Activated CD4-positive, alpha-beta T cell treated with anti-CD3 and anti-CD28 coated beads for 1 hour (primary cell): ENCODE data around the gene TSHR.

Experiments used
- DNase-seq: peaks from one replicate; pipeline ENCODE4 v3.0.0-alpha.2; 2020

Gene TSHR

DNA sequence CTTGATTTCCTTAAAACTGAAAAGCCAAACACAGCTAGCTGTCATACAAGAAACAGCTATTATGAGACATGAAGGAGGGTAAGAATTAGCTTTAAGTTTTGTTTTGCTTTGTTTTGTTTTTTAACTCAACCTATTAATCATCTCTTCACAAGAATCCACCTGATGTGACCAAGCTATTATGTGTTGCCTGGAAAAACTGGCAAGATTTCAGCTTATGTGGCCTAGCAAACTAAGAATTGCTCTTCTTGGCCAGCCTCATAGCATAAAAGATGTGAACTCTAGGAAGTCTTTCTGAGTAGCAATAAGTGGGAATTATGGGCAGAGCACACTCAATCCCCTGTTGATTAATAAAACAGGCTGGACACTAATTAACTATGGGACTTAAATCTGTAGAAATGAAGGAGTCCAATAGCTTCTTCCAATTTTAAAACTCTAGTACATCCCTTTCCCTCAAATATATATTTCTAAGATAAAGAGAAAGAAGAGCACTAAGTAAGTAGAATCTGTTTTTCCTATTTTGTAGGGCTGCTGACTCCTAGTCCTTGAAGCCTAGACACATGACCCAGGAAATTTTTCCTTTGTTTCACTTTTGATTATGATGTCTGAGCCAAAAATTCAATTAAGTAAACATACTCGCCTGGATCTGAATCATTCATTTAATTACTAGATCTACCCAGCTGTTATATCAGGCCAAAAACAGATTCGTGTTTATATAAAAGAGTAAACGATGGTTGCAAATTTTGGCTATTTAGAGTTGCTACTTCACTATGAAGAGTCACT, 189.6 kb downstream of the TSHR start:
- DNase-seq, result no peak

DNA sequence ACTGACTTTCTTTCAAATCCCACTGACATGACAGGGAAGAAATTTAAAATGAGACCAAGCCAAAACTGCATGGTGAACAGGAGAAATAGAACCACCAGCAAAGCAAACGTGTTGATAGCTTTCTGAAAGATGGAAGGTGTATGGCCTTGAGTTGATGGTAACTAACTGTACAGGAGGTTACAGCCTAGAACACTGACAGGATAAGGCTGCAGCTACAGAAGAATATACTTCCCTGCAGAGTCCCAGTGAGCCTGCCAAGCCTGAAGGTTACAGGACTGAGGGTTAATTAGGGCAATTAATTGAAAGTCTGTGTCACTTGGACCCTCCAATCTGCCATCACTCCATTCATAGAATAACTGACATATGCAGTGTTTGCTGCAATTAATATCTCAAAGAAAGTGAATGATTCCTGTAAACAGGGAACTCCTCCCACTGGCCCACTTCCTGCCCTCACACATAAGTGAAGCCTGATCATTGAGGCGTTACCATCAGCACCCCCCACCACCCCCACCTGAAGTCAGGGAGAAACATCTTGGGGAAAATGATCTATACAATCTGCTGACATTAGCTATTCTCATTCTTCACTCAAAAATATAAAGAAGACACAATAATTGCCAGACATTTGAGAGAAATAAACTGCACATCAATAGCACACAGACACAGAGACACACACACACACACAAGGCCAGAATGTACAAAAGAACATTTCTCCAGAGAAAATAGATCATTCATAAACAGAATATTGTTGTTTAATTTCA, 191.9 kb downstream of the TSHR start:
- DNase-seq, result no peak

DNA sequence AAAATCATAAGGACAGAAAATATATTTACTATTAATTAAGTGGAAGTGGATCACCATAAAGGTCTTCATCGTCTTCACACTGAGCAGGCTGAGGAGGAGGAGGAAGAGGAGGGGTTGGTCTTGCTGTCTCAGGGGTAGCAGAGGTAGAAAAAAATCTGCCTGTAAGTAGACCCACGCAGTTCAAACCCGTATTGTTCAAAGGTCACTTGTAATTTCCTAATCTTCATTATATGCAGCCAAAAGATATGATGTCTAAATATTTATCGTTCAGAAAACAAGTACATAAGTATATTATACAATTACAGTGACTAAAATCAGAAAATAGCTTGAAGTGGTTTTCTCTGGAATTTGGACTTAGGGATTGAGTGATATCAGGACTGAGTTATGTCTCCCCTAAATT, 193.2 kb downstream of the TSHR start:
- DNase-seq, result no peak

DNA sequence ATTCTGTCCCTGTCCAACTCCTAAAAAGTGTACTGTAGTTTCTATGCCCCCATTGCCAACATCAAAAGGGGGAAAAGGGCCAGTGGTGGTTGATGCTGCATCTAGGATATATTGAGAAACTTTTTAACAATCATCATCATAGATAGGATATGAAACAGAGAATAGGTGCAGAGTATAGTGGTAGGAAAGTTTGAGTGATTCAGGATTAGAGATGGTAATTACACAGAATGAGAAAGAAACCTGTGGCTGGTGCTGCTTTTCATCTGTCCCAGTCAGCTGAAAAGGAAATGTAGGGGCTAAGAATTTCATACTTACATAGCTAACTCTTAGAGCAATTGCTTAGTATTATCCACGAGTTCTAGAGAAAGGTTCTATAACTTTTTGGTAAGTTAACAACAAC, 197.8 kb downstream of the TSHR start:
- DNase-seq, result no peak

DNA sequence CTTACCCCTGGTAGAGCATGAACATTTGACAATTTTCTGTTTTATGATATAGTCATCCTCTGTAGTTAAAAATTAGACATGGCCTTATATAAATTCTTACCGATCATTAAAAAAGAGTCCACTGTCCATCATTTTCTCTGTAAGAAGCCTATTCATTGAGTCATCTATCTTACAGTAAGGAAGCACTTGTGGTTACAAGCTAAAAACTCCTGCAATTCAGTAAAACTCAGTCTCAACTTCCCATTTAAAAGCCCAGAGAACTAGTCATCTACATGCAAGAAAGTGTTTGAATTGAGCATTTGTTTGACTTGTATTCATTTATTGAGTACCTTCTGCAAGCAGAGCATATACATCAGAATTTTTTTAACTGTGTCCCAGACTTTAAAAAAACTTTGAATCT, 202.0 kb downstream of the TSHR start:
- DNase-seq, result no peak

- DNase-seq, result no peak
Observed at GRCh38 chr14:81161088-81161487, 205.7 kb downstream of the TSHR start.

- DNase-seq, result no peak
Observed at GRCh38 chr14:81161749-81162148, 206.3 kb downstream of the TSHR start.

- DNase-seq, result no peak
Observed at GRCh38 chr14:81162941-81163340, 207.5 kb downstream of the TSHR start.

DNA sequence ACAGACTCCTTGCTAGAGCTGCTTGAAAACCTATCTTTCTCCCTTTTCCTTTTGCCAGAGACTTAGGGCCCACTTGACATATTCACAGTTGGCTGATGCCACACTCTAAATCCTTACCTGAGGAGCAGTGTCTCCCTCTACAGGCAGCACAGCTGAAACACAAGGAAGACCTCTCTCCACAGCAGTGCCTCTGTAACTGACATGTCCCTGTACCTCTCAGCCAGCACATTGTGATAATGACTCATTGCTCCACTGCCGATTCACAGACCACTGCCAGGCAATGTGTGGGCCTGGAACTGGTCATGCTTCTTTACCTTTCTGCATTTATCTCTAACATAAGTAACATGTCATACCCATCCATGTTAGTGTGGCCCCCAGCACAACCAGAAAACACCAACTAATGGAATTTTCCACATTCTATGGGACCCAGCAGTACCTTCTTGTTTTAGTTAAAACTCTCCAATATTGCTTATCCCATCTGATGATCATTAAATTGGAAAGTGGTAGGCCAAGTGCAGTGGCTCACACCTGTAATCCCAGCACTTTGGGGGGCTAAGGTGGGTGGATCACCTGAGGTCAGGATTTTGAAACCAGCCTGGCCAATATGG, 208.8 kb downstream of the TSHR start:
- no peak for DNase-seq

GRCh38 chr14:81165188-81165587, 209.8 kb downstream of the TSHR start:
- no peak for DNase-seq

GRCh38 chr14:81166121-81166520, 210.7 kb downstream of the TSHR start:
- DNase-seq, result no peak

GRCh38 chr14:81169267-81169666, 213.8 kb downstream of the TSHR start:
- no peak for DNase-seq

DNA sequence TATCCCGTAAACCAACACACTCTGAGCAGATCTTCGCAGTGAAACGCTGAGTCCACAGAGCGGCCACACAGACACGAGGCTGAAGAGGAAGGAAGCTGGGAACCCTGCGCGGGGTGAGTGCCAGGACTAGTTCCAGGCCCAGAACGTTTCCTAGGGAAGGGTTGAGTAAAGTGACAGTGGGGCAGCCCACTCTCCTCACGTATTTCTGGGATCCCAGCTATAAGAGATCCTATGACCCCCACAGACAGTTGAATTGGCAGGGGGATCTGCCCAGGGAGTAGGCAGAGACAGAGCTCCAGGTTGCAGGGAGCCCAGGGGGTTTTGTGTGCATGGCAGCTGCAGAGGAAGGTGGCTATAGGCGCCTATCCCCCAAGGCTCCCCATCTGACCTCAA, 214.3 kb downstream of the TSHR start:
- DNase-seq, result no peak

GRCh38 chr14:81170104-81170828, 214.8 kb downstream of the TSHR start:
- peak; percentile 81 for DNase-seq

DNA sequence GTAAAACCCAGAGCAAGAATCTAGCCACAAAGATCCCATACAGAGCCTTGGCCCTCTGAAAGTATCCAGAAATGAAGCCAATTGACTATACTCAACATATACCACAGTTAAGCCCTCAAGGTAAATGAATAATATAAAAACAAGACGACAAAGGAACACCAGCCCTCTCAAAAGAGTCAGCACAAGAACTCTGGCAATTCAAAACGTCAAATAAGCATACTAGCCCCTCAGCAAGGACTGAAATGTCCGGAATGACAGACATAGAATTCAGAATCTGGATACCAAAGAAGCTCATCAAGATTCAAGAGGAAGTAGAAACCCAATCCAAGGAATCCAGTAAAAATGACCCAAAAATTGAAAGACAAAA, 215.4 kb downstream of the TSHR start:
- DNase-seq, result no peak

DNA sequence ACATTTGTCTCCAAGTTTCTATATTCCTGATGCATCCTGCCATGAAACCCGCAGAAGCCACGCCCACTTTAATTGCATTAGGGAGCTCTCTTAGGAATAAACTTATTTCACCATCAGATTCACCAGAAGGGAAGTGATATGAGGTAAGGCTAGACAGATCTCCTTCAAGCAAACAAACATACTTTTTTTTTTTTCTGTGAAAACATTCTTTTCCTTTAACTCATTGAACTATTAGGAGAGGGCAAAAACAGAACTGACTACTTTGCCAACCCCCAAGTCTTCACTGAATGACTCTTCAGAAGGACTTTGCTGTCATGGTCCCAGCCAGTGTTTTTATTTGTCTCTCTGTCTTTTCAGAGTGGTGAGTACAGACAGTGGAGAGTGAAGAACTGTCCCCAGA, 216.9 kb downstream of the TSHR start:
- no peak for DNase-seq

GRCh38 chr14:81172881-81173280, 217.5 kb downstream of the TSHR start:
- no peak for DNase-seq

DNA sequence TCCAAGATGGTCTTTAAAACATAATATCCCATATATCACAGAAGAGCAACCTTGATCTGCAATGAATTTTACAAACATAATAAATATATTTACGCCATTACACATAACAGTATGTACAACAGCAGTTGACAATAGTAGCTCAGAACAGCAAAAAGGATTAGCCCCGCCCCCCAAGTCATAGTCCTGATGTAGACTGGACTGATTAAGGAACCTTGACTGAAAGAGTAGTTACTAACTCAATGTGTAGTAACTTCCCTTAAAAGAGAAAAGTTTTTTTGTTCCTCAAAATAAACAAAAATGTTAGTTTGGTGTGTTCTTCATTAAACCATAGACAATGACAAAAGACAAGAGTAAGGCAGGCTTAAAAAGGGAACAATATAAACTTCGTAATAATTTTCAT, 220.8 kb downstream of the TSHR start:
- DNase-seq, result no peak

DNA sequence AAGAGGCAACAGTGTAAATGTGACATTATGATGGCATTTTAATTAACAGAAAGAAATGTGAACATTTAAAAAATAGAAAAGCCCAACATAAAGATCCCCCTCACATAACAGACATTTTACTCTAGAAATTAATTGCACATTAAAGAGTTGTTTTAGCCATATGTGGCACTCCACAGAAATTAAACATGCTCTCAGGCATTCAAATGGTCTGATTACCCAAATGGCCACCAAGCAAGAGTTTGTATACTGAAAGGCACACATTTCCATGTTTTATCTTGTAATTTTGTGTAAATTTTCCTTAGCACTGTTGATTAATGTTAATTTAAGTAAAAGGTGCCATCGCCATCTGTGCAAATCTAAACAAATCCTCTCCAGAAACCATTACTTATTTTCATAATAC, 221.8 kb downstream of the TSHR start:
- no peak for DNase-seq

- no peak for DNase-seq
Observed at GRCh38 chr14:81178063-81178462, 222.6 kb downstream of the TSHR start.

GRCh38 chr14:81179631-81180030, 224.2 kb downstream of the TSHR start:
- DNase-seq, result no peak

- no peak for DNase-seq
Observed at GRCh38 chr14:81187832-81188522, 232.6 kb downstream of the TSHR start.

- DNase-seq, result no peak
Observed at GRCh38 chr14:81192594-81192993, 237.2 kb downstream of the TSHR start.
